HG03095 (cell line): ENCODE results near the gene CAB39L.
"Not testable (repeated sequence)": the region's sequence is repeated elsewhere in the genome, so short reads cannot be mapped to it uniquely, and the experiment has no call there.

Experiments used
- ATAC-seq: cut with Tn5 transposase; IDR thresholded peaks from one replicate; pipeline ENCODE4 v1.9.1; 2021; ENCODE audit warnings: moderate library complexity; ENCODE audit not compliant: unreplicated experiment

CAB39L gene

DNA sequence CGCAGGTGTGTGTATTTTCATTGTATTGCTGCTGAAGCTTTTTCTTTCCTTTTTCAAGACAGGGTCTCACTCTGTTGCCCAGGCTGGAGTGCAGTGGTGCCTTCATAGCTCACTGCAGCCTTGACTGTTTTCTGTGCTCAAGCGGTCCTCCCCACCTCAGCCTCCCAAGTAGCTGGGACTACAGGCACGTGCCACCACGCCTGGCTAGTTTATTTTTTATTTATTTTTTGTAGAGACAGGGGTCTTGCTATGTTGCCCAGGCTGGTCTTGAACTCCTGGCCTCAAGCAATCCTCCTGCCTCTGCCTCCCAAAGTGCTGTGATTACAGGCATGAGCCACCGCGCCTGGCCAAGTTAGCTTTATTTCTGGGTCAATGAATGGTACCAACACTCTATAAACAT is 149.1 kb downstream of the CAB39L start:
- ATAC-seq, result not testable (repeated sequence)

DNA sequence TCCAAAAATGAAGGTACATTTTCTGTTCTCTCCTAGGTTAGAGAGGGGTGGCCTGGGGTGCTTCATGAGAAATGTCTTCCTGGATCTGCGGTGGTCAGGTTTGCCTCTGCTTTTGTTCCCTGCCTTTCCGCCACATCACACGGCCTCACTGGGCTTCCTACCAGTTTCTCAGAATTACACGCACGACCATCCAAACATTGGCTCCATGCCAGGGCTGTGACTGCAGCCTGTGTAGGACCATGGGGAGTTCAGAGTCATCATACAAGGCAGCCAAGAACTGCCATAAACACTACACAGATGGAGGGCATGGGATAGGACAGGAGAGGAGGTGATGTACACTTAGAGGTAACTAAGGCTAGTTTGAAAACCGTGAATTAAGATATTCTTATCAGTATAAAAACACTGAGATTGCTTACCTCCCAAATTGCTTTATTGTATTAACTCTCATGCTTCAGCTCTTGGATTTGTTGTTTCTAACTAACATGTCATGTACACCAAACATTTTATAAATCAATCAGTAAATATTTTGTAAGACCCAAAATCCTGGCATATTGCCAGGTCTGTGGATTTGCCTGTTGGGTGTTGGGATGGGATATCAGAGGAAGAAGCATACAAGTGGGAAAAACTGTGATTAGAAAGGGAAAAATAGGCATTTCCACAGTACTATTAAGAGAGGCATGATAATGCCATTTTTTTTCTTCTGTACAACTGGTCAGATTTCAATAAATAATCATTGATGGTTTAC is 150.9 kb downstream of the CAB39L start:
- no peak for ATAC-seq

DNA sequence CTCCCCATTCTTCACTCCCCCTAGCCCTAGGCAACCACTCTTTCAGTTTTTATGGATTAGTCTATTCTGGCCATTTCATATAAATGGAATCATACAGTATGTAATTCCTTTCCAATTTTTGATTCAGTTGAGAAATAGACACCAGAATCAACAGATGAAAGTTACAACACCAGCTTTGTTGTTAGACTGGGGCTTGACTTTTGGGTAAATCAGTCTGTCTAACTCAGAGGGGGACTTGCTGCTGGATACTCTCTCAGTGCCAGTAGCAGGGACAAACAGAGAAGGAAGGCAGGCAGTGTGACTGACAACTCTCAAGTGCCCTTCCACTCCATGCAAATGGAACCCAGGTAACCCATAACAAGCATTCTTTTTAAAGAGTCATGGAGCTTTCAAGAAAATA is 155.4 kb downstream of the CAB39L start:
- ATAC-seq, result no peak

DNA sequence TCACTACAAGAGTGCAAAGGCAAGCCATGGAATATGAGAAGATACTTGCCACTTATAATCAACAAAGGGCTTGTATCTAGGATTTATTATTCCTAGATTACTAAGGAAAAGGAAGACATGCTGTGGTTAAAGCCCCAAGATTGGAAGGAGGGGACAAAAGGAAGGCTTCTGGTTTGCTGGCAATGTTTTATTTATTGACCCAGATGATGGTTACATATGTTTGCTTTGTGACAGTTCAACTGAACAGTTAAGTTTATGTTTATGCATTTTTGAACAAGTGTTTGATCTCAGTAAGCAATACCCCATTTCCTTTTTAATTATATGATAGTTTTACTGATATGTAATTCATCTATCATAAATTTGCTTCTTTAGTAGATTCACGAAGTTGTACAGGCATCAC is 155.9 kb downstream of the CAB39L start:
- ATAC-seq, result no peak

DNA sequence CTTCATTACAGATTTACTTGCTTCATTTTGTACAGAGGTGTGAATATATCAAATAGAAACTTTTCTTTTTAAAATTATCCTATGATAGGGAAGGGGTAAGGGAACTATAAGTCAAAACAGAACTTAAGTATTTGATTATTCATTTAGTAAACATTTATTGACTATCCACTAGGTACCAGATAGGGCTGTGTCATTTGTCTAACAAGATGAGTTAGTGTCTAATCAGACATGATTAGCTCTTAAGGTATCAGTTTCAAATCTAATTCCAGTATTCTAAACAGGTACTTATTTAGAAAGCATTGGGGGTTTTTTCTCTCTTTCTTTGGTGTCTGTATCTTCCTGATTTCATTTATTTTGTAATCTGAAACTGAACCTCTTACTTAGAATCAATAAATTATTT is 164.0 kb downstream of the CAB39L start:
- no peak for ATAC-seq

DNA sequence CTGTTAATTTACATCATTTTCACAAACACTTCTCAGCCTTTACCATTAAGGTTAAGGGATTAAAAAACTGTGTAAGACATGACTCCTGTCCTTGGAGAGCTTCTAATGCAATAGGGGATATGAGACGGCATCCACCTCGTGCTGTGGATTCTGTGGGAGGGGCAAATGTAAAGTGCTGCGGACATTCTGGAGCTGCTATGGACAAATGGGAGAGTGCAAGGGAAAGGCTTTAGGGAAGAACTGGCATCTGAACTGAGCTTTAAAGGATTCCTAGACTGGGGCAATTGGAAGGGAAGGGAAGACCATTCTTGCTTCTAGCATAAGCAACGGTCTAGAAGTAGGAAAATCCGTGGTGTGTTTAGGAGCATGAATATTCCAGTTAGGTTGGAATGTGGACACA is 164.8 kb downstream of the CAB39L start:
- ATAC-seq, result no peak

DNA sequence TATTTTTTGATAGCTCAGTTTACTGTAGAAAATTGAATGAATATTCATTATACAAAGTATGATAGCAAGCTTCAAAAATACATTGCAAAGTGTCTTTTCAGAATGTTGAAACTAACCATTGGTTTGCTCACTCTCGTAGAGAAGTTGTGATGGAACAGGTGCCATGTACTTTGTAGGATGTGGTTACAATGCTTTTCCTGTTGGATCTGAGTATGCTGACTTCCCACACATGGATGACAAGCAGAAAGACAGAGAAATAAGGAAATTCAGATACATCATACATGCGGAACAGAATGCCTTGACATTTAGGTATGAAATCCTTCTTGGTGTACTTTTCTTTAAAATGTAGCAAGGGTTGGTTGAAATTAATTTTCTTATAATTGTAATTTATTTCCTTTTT is 165.7 kb downstream of the CAB39L start:
- ATAC-seq, result no peak

DNA sequence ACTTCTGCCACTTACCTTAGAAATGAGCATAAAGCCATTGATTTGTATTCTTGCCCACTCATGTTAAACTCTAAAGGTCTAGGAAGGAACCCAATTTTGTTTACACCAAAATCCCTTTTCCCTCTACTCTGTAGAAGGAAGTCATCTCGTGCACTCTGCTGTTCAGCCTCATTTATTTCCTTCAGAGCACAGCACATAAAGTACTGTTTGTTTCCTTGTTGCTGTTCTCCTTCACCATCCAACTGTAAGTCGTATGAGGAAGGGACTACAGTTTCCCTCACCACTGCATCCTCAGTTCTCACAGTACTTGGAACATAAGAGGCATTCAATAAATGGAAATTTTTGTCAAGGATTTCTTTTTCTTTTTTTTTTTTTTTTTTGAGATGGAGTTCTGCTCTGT is 171.6 kb downstream of the CAB39L start:
- no peak for ATAC-seq

DNA sequence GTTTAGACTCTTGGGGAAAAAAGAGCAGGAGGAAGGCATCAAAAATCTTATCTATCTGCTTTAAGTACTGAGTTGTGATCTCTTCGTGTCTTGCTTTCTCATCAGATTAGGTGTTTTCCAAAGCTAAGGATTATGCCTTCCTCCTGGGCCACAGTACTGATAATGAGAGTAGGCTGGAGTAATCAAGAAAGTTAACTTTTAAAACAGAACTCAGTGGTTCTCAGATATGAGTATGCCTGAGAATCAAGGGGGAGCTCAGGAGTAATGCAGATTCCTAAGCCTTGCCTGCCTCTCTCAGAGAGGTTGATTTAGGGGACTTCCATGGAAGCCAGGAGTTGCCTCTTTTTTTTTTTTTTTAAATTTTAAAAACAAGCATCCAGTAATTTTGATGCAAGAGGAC is 172.6 kb downstream of the CAB39L start:
- no peak for ATAC-seq

DNA sequence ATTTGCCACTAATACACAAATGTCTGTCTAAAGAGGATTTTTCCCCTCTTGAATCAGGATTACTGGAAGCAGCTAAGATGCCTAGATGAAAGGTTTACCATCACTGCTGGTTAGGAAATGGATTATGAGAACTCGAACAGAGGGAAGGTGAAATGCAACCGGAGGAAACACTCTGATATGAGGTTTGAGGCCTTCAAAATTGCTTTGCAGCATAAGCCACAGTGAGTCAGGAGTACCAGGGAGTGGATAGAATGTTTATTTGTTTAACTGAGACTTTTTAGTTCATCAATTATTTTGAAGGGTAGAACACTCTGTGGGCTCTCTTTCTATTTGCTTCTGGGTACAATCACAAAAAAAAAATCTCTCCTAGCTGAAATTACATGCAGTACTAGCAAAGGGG is 178.0 kb downstream of the CAB39L start:
- no peak for ATAC-seq

DNA sequence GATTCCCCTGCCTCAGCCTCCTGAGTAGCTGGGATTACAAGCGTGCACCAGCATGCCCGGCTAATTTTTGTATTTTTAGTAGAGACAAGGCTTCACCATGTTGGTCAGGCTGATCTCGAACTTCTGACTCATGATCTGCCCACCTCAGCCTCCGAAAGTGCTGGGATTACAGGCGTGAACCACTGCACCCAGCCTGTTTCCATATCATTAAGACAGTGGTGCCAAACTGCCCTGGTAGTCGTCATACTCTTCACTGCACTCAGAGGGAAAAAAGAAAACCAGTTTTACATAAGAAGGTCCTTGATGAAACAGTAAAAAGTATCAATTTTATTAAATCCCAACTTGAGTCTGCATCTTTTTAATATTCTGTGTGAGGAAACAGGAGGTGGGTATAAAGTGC is 181.2 kb downstream of the CAB39L start:
- no peak for ATAC-seq

DNA sequence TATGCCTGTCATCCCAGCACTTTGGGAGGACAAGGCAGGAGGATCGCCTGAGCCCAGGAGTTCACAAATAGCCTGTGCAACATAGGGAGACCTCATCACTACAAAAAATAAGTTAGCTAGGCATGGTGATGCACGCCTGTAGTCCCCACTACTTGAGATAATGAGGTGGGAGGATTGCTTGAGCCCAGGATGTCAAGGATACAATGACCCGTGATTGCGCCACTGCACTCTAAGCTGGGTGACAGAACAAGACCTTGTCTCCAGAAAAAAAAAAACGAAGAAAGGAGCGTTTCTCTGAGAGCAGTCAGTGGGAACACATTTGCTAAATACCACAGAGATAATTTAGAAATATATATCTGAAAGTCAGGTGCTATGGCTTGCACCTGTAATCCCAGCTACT is 184.3 kb downstream of the CAB39L start:
- ATAC-seq, result no peak
